HG03108 (cell line): ENCODE results near the gene POLR3K.
"Not testable (repeated sequence)": the region's sequence is repeated elsewhere in the genome, so short reads cannot be mapped to it uniquely, and the experiment has no call there.

ENCODE experiments used
- ATAC-seq: cut with Tn5 transposase; IDR thresholded peaks from one replicate; pipeline ENCODE4 v1.9.1; 2021; ENCODE audit warnings: moderate library complexity; ENCODE audit not compliant: unreplicated experiment

The POLR3K gene

GRCh38 chr16:47234-47633 lies 6.2 kb downstream of the POLR3K start:
- ATAC-seq = no peak

- ATAC-seq = not testable (repeated sequence)
Measured at GRCh38 chr16:46510-46909, 6.9 kb downstream of the POLR3K start.

- ATAC-seq = no peak
Measured at GRCh38 chr16:45454-45853, 8.0 kb downstream of the POLR3K start.

GRCh38 chr16:44655-45054 lies 8.8 kb downstream of the POLR3K start:
- ATAC-seq = no peak

- ATAC-seq = no peak
Measured at GRCh38 chr16:43294-43693, 10.1 kb downstream of the POLR3K start.

- ATAC-seq = no peak
Measured at GRCh38 chr16:42691-43090, 10.7 kb downstream of the POLR3K start.

- ATAC-seq = no peak
Measured at GRCh38 chr16:42069-42457, 11.3 kb downstream of the POLR3K start.

- ATAC-seq = no peak
Measured at GRCh38 chr16:41439-42068, 11.9 kb downstream of the POLR3K start.

- ATAC-seq = peak; percentile 79
Measured at GRCh38 chr16:38941-39892, 14.2 kb downstream of the POLR3K start.

- ATAC-seq = not testable (repeated sequence)
Measured at GRCh38 chr16:38206-38605, 15.2 kb downstream of the POLR3K start.

GRCh38 chr16:37511-37910 lies 15.9 kb downstream of the POLR3K start:
- no peak for ATAC-seq

GRCh38 chr16:36336-36984 lies 16.9 kb downstream of the POLR3K start:
- ATAC-seq = no peak

- no peak for ATAC-seq
Measured at GRCh38 chr16:35678-36305, 17.6 kb downstream of the POLR3K start.

GRCh38 chr16:35011-35677 lies 18.3 kb downstream of the POLR3K start:
- no peak for ATAC-seq

GRCh38 chr16:34648-34987 lies 18.8 kb downstream of the POLR3K start:
- no peak for ATAC-seq

GRCh38 chr16:33877-34647 lies 19.3 kb downstream of the POLR3K start:
- ATAC-seq = no peak

- not testable (repeated sequence) for ATAC-seq
Measured at GRCh38 chr16:33154-33876, 20.1 kb downstream of the POLR3K start.

GRCh38 chr16:30627-31026 lies 22.8 kb downstream of the POLR3K start:
- not testable (repeated sequence) for ATAC-seq

GRCh38 chr16:25926-26348 lies 27.5 kb downstream of the POLR3K start:
- ATAC-seq = peak; percentile 78
